Activated T-cell treated with anti-CD3 and anti-CD28 coated beads, Interleukin-2, amount 50 U/mL, for 72 hours (primary cell): Measurements from ENCODE around the gene AKT1S1. TPM values are rescaled to one million over a fixed set of nuclear protein-coding genes. Genes with fewer than 3 reads are reported as not detected.

Experiments
- ATAC-seq, 2 donors: fragments of 150-1000 bp; cut with Tn5 transposase; replicated peaks in 1 of 2; 2 replicates each; pipeline ENCODE4 v1.10.0; 2021; ENCODE audit warnings: moderate library complexity in 2 of 2, mild to moderate bottlenecking in 1 of 2
- DNase-seq, 2 donors: peaks; one replicate each; pipeline ENCODE4 v3.0.0; 2021 to 2022; ENCODE audit warnings: mixed read lengths in 1 of 2
- H3K27ac Mint-ChIP-seq: one replicate; pipeline ENCODE4 v1.8.0; 2022; ENCODE audit warnings: mild to moderate bottlenecking, moderate library complexity, mixed read lengths
- H3K27me3 Mint-ChIP-seq: one replicate; pipeline ENCODE4 v1.8.0; 2022; ENCODE audit warnings: low read depth, mixed read lengths
- H3K36me3 Mint-ChIP-seq, 2 donors: one replicate each; pipeline ENCODE4 v1.8.0; 2022; ENCODE audit warnings: mixed read lengths in 2 of 2, mild to moderate bottlenecking in 1 of 2; ENCODE audit not compliant: insufficient read depth in 2 of 2
- H3K4me1 Mint-ChIP-seq: one replicate; pipeline ENCODE4 v1.8.0; 2022; ENCODE audit warnings: low read depth, mixed read lengths
- H3K4me3 Mint-ChIP-seq, 2 donors: one replicate each; pipeline ENCODE4 v1.8.0; 2022; ENCODE audit warnings: mild to moderate bottlenecking in 2 of 2, mixed read lengths in 2 of 2, moderate library complexity in 2 of 2
- H3K9me3 Mint-ChIP-seq, 2 donors: one replicate each; pipeline ENCODE4 v1.8.0; 2022; ENCODE audit warnings: mixed read lengths in 2 of 2
- total RNA-seq, 2 donors: library from RNA; stranded (reverse); gene quantifications; one replicate each; pipeline ENCODE4 v1.2.3, GENCODE V29; 2022

Gene AKT1S1
- total RNA-seq, 2 donors from 2014 or later, result 30.5 to 36.6 TPM

DNA sequence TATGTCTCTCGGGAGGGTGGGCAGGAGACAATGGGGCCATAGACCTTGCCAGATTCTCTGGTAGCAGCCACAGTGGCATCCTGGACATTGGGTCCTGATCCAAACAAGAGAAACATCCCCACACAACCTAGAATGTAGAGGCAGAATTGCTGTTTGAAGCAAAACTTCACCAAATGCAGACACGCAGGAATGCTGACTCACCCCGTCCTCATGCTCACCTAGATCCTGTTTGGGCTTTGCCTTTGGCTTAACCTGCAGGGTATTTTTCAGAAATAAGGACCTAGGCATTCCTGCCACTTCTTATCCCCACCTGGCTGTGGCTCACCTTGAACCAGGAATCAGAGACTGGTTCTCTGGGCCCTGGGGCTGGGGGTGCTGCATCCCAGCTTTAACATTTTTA lies 7.6 kb upstream of the AKT1S1 start:
- no peaks in the 10 kb centered on the region for H3K9me3 Mint-ChIP-seq
- H3K27ac Mint-ChIP-seq, result no peak overlapping the region
- ATAC-seq (no peak), DNase-seq (no peak)
- peaks cover 8% of the 10 kb centered on the region for H3K4me1 Mint-ChIP-seq
- peaks cover 12 to 29% of the 10 kb centered on the region in 2 donors for H3K36me3 Mint-ChIP-seq
- H3K4me3 Mint-ChIP-seq, result no peak overlapping the region
- no peaks in the 10 kb centered on the region for H3K27me3 Mint-ChIP-seq

DNA sequence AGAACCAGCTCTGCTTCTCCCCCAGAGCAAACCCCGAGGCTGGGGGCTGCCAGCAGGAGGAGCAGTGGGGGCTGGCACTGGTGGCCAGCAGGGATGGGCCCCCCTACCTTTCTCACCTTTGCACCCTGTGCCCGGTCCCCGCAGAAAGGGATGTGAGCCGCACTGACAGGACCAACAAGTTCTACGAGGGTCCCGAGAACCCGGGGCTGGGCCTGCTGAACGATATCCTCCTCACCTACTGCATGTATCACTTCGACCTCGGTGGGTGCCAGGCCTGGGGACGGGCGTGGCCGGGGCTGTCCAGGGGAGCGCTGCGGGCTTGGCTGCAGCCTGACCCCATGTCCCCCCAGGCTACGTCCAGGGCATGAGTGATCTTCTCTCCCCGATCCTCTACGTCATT lies 7.0 kb upstream of the AKT1S1 start:
- ATAC-seq (no peak), DNase-seq (no peak)
- Mint-ChIP-seq H3K27ac (no peak overlapping the region), H3K4me3 (no peak overlapping the region), H3K27me3 (no peaks in the 10 kb centered on the region), H3K4me1 (peaks cover 7% of the 10 kb centered on the region), H3K9me3 (no peaks in the 10 kb centered on the region), H3K36me3 (peaks cover 11 to 26% of the 10 kb centered on the region in 2 donors)

DNA sequence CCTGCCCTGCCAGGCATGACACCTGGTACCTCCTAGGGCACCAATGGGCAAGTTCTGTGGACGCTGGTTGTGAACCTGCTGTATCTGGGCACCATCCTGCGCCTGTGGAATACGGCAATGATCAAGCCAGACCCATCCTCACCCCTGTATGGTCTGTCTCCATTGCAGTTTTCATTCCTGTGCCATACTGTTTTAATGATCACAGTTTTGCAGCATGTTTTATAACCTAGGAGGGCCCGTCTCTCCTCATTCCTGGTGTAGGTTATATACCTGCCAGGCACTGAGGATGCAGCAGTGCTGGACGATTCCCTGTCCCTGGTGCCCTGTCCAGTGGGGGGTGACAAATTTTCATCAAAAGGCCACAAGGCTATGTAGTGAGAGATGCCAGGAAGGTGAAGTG lies 5.9 kb upstream of the AKT1S1 start:
- H3K4me3 Mint-ChIP-seq, result no peak overlapping the region
- H3K27ac Mint-ChIP-seq, result no peak overlapping the region
- H3K36me3 Mint-ChIP-seq, result peaks cover 9 to 21% of the 10 kb centered on the region in 2 donors
- no peaks in the 10 kb centered on the region for H3K9me3 Mint-ChIP-seq
- DNase-seq (no peak), ATAC-seq (no peak)
- peaks cover 16% of the 10 kb centered on the region for H3K4me1 Mint-ChIP-seq
- no peaks in the 10 kb centered on the region for H3K27me3 Mint-ChIP-seq

DNA sequence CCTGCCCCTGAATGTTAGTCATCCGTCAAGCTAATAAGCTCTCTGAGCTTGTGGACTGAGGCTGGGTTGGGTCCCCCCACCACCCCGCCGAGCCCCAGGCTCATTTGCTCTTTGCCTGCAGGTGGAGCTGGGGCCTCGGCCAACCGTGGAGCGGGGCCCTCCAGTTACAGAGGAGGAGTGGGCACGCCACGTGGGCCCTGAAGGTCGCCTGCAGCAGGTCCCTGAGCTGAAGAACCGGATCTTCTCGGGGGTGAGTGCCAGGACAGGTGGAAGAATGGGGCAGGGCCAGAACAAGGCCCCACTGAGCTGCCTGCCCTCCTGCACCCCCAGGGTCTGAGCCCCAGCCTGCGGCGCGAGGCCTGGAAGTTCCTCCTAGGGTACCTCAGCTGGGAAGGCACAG lies 5.5 kb upstream of the AKT1S1 start:
- no peak for ATAC-seq
- Mint-ChIP-seq H3K27ac (no peak overlapping the region), H3K9me3 (no peaks in the 10 kb centered on the region), H3K36me3 (peaks cover 9 to 23% of the 10 kb centered on the region in 2 donors), H3K4me3 (no peak overlapping the region), H3K27me3 (no peaks in the 10 kb centered on the region), H3K4me1 (peaks cover 19% of the 10 kb centered on the region)
- DNase-seq, result no peak

DNA sequence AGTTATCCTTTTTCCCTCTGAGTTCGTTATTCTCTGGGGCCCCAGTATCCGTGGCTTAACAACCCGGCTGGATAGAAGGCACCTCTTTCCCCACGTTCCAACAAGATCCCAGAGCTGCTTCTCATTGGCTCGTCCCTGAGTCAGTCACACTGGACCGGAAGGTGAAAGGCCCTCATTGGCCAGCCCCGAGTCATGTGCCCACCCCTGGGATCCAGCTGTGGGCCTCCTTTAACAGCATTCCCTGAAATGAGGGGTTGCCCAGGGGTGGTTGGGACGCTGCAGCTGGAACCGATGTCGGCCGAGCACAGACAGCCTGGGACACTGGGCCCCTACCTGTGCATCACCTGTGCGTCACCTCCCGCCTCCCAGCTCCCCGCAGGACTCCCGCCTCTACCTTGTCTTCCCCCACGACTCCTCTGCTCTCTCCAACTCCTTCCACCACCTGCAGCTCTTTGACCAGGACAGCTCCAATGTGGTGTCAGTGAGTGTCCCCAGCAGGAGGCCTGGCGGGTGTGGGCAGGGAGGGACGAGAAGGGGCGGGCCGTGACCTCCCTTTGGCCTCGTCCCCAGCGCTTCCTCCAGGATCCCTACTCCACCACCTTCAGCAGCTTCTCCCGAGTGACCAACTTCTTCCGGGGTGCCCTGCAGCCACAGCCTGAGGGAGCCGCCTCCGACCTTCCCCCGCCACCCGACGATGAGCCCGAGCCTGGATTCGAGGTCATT lies 4.7 kb upstream of the AKT1S1 start:
- Mint-ChIP-seq H3K27ac (peak overlapping the region; percentile 65), H3K4me1 (peaks cover 19% of the 10 kb centered on the region), H3K4me3 (no peak overlapping the region), H3K36me3 (peaks cover 9 to 23% of the 10 kb centered on the region in 2 donors), H3K9me3 (no peaks in the 10 kb centered on the region), H3K27me3 (no peaks in the 10 kb centered on the region)
- no peak for DNase-seq
- no peak for ATAC-seq

DNA sequence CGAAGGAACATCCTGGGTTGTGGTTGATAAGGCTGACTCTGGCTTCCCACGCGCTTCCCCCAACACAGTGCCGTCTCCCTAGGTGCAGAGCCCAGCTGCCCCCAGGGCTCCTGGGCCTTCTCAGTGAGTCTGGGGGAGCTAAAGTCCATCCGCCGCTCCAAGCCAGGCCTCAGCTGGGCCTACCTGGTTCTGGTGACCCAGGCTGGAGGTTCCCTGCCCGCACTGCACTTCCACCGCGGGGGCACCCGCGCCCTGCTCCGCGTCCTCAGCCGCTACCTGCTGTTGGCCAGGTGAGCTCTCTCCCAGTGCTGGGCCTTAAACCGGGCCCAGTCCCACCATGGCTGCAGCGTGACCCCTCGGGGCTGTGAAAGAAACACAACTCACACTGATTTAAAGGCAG lies 4.0 kb upstream of the AKT1S1 start:
- DNase-seq, result no peak

DNA sequence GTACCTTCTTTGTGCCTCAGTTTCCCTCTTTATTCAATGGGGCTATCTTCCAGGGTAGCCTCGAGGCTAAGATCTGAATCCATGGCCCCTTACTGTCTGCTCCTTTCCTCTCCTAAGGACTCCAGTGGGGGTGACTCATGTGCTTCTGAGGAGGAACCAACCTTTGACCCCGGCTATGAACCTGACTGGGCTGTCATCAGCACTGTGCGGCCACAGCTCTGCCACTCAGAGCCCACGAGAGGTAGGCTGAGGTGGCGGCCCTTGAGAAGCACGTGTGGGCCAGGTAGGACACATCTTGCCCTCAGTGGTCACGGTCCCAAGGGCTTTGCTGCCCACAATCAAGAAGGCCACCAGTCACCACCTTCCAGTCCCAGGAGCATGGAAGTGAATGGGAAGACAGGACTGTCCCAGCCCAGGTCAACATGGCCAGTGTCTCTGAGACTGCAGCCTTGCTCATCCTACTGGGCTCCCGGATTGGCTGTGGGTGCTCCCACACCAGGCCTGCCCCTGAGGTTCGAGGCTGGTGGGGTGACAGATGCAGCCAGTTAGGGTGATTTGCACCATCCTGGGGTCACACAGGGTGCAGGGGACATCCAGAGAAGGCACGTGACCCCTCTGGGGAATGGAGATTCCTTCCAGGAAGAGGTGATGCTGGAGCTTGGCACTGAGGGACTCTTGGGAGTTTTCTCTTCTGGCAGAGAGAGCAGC lies 3.2 kb upstream of the AKT1S1 start:
- Mint-ChIP-seq H3K4me1 (peaks cover 26% of the 10 kb centered on the region), H3K27ac (no peak overlapping the region), H3K27me3 (no peaks in the 10 kb centered on the region), H3K4me3 (no peak overlapping the region), H3K36me3 (peaks cover 7 to 24% of the 10 kb centered on the region in 2 donors), H3K9me3 (no peaks in the 10 kb centered on the region)
- DNase-seq (no peak), ATAC-seq (no peak)

More for the DNA sequence above, 4.0 kb upstream of the AKT1S1 start:
- no peak for ATAC-seq
- H3K4me3 Mint-ChIP-seq, result no peak overlapping the region
- H3K27me3 Mint-ChIP-seq, result no peaks in the 10 kb centered on the region
- H3K4me1 Mint-ChIP-seq, result peaks cover 19% of the 10 kb centered on the region
- H3K36me3 Mint-ChIP-seq, result peaks cover 9 to 23% of the 10 kb centered on the region in 2 donors
- H3K9me3 Mint-ChIP-seq, result no peaks in the 10 kb centered on the region
- peak overlapping the region; percentile 64 for H3K27ac Mint-ChIP-seq

DNA sequence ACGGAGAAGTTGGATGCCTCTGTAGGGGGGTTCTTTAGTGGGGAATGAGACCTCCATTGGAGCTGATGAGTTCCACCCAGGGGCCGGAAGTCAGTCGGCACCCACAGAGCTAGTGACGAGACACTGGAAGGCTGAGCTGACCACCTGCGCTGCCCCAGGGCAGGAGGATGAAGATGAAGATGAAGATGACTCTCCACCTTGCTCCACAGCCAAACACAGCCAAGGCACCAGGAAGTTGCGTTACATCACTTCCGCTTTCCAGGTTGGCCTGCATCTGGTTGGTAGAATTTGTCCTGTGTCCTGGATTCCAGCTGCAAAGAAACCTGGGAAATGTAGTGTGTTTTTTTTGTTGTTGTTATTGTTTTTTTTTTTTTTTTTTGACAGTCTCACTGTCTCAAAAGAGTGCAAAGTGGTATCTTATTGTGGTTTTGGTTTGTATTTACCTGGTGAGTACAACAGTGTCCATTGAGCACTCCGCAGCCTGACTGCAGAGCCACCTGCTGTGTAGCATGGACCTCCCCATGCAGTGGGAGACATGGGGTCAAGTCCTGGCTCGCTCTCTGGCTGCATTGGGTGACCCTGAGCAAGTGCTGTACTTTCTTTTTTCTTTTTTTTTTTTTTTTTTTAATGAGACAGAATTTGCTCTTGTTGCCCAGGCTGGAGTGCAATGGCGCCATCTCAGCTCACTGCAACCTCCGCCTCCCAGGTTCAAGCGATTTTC lies 2.2 kb upstream of the AKT1S1 start:
- Mint-ChIP-seq H3K4me1 (peaks cover 34% of the 10 kb centered on the region), H3K36me3 (peaks cover 7 to 24% of the 10 kb centered on the region in 2 donors), H3K27me3 (no peaks in the 10 kb centered on the region), H3K27ac (no peak overlapping the region), H3K9me3 (no peaks in the 10 kb centered on the region), H3K4me3 (peak overlapping the region in 1 of 2 donors; percentile 15)
- DNase-seq (no peak), ATAC-seq (no peak)

DNA sequence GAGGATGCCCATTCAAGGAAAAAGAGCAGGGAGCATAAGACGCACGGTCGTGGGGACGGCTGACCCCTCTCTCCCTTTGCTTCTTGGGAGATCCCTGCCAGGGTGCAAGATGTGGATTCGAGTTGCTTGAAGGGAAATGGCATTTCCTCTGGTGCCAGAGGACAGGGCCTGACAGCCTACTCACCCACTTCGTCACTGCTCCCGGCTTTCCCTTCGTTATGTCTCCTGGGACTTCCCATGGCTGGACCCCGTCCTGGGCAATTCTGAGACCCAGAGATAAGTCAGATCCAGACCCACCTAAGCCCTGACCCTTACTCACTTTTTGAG lies 1.6 kb upstream of the AKT1S1 start:
- H3K4me1 Mint-ChIP-seq, result peaks cover 34% of the 10 kb centered on the region
- H3K4me3 Mint-ChIP-seq, result no peak overlapping the region
- H3K36me3 Mint-ChIP-seq, result peaks cover 7 to 24% of the 10 kb centered on the region in 2 donors
- H3K9me3 Mint-ChIP-seq, result no peaks in the 10 kb centered on the region
- no peaks in the 10 kb centered on the region for H3K27me3 Mint-ChIP-seq
- no peak for ATAC-seq
- no peak for DNase-seq
- no peak overlapping the region for H3K27ac Mint-ChIP-seq

DNA sequence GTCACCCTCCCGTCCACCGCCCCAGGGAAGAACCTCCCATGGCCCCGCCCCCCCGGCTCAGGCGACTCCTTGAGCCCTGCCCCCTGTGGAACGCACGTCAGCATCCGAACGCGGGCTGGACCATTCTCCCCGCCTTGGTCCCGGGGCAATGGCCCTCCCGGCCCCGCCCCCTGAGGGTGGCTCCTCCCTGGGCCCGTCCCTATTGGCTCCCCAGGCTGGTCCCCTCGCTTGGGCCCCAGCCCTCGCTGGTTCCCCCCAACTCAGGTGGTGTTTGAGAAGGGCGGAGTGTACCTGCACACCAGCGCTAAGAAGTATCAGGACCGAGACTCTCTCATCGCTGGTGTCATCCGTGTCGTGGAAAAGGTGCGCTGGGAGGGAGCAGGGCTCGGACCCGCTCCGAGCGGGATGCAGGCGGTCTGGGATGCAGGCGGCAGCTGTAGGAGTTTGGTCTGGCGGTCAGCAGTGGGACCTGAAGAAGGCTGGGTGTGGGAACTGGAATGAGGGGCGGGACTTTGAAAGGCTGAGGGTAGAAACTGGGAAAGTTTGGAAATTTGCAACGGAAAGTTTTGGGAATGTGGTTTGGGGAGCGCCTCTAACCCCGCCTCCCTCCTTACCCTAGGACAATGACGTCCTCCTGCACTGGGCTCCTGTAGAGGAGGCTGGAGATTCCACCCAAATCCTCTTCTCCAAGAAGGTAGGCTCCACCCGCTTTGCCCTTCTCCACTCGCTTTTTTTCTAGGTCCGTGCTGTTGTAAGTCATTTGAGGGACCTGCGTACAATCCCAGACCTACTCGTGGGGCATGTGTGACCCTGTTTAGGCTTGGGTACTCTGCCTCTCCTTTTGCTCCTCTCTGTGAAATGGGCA lies 956 bp upstream of the AKT1S1 start:
- DNase-seq (peak; percentile 100), ATAC-seq (peak; percentile 78 to 79)
- H3K4me3 Mint-ChIP-seq, result no peak overlapping the region
- H3K9me3 Mint-ChIP-seq, result no peaks in the 10 kb centered on the region
- H3K36me3 Mint-ChIP-seq, result peaks cover 4 to 19% of the 10 kb centered on the region in 2 donors
- peaks cover 34% of the 10 kb centered on the region for H3K4me1 Mint-ChIP-seq
- no peaks in the 10 kb centered on the region for H3K27me3 Mint-ChIP-seq
- peak overlapping the region; percentile 48 for H3K27ac Mint-ChIP-seq

DNA sequence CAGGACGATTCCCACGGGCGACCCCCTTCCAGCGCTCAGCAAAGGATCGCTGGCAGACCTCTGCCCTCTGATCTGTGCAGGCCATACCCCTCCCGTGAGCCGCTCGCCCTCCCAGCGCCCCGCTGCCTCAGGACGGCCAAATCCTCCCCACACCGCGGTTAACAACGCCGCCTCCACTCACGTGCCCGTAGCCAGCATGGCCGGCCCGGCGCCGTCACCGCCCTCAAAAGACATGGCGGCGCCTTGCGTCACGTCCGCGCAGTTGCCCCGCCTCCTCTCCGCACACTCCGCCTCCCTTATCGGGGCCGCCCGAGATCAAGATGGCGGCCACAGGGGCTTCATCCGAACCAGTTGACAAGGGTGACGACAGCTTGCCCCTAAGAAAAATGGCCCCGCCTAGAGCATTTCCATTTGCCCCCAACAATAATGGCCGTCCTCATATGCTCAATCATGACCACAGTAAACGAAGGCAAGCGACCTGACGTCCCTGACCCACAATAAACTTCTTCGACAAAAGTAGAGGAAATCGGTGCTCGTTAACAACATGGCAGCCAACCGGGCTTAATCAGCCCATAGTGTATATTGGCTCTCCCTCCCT lies 634 bp downstream of the AKT1S1 start:
- Mint-ChIP-seq H3K27ac (no peak overlapping the region), H3K4me3 (no peak overlapping the region), H3K4me1 (peaks cover 43% of the 10 kb centered on the region), H3K36me3 (peaks cover 0 to 14% of the 10 kb centered on the region in 2 donors), H3K9me3 (no peaks in the 10 kb centered on the region), H3K27me3 (no peaks in the 10 kb centered on the region)
- DNase-seq (peak; percentile 98), ATAC-seq (peak; percentile 58 to 59)

DNA sequence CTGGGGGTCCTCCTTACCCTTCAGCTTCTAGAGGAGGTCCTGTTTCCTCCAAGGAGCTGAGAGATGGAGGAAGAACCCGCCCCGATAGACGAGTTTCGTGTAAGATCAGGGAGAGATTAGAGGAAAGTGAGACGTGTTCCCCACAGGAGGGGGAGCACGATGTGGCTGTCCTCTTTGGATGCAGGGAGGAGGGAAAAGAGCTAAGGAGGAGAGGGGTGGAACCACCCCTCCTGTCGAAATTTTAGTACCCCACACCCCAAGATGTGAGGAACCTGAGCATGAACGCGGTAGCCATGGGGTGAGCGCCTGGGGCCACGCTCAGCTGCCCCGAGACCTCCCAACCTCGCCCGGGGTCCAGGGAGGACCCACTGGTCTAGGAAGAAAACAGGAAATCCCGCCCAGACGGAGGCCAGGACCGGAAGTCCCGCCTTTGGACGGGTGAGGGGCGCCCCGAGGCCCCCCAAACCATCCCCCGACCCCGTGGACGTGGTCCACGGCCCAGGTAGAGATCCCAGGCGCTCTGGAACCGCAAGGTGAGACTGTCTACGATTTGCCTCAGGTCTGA lies 1.2 kb downstream of the AKT1S1 start:
- Mint-ChIP-seq H3K4me3 (no peak overlapping the region), H3K27ac (peak overlapping the region; percentile 93)
- peak in 1 of 2 donors; percentile 8 for ATAC-seq

More for the DNA sequence above, 1.2 kb downstream of the AKT1S1 start:
- H3K36me3 Mint-ChIP-seq, result peaks cover 0 to 12% of the 10 kb centered on the region in 2 donors
- peak; percentile 65 to 71 for DNase-seq
- no peaks in the 10 kb centered on the region for H3K9me3 Mint-ChIP-seq
- H3K27me3 Mint-ChIP-seq, result no peaks in the 10 kb centered on the region
- H3K4me1 Mint-ChIP-seq, result peaks cover 43% of the 10 kb centered on the region
